HepG2 (cell line): ENCODE results near the gene CXCL17. TPM values are rescaled to one million over a fixed set of nuclear protein-coding genes. Genes with fewer than 3 reads are reported as not detected.

Source experiments
- ATAC-seq: fragments of 200-7000 bp; cut with Tn5 transposase; 3 replicates; pipeline ENCODE4 v1.9.1; 2020; ENCODE audit warnings: mild to moderate bottlenecking, moderate library complexity
- BruUV-seq: library from RNA; stranded (reverse); fragments of 400-500 nt; replicated peaks from 2 replicates; lab custom pipeline; 2021; lab: Mats Ljungman, UMichigan
- CTCF ChIA-PET: fragments of 300-600 bp; formaldehyde crosslinking; extraction: SDS; loops from one replicate; lab custom pipeline; 2021; ENCODE audit warnings: low total read pairs, inconsistent platforms, low intra/inter-chr PET ratio; lab: Yijun Ruan, JAX
- POLR2A ChIA-PET: fragments of 350-600 bp; sonication (Branson Sonifier 250); formaldehyde crosslinking; loops from one replicate; lab custom pipeline; 2020; ENCODE audit warnings: antibody characterized with exemption, inconsistent platforms; lab: Yijun Ruan, JAX
- DNase-seq: peaks from one replicate; pipeline ENCODE4 v3.0.0-alpha.2; 2015; ENCODE audit warnings: low spot score
- FAIRE-seq: peaks from 3 replicates; lab custom pipeline; 2011; peaks lifted over from hg19 to GRCh38; lab: Jason Lieb, UNC
- H2AFZ ChIP-seq: one replicate; pipeline ENCODE4 v1.6.1; 2011; ENCODE audit warnings: low read length, inconsistent platforms
- H3K27ac ChIP-seq: fragments of 300-600 bp; 3 replicates; pipeline ENCODE4 v1.8.0; 2011; ENCODE audit warnings: mixed run types, mild to moderate bottlenecking, mixed read lengths, low read length, inconsistent platforms; ENCODE audit not compliant: insufficient read depth; ENCODE audit errors: extremely low read length
- H3K27me3 ChIP-seq, 2 experiments: fragments of 200-600 bp in 1 of 2; 2 replicates in 1 of 2; 3 replicates in 1 of 2; pipeline versions ENCODE4 v1.6.0 to v1.8.0; 2011; ENCODE audit warnings: low read length in 2 of 2, mild to moderate bottlenecking in 2 of 2, moderate library complexity in 2 of 2, inconsistent platforms in 1 of 2; ENCODE audit not compliant: insufficient read depth in 2 of 2, control insufficient read depth in 1 of 2
- H3K36me3 ChIP-seq, 2 experiments: fragments of 200-600 bp in 1 of 2; replicated peaks in 1 of 2; 2 replicates in 1 of 2; 3 replicates in 1 of 2; pipeline versions ENCODE4 v1.5.1 to v1.8.0; 2011; ENCODE audit warnings: low read length in 2 of 2, inconsistent platforms in 1 of 2; ENCODE audit not compliant: insufficient read depth in 2 of 2, control insufficient read depth in 1 of 2
- H3K4me1 ChIP-seq: 2 replicates; pipeline ENCODE4 v1.5.1; 2012; ENCODE audit warnings: low read length, inconsistent platforms; ENCODE audit not compliant: insufficient read depth
- H3K4me2 ChIP-seq: 2 replicates; pipeline ENCODE4 v1.6.0; 2011; ENCODE audit warnings: low read depth, low read length, inconsistent platforms
- H3K4me3 ChIP-seq, 3 experiments: fragments of 200-600 bp in 1 of 3; sonication (generic), shearing (Covaris generic) in 1 of 3; replicated peaks in 1 of 3; 2 replicates each; pipeline ENCODE4 v1.5.1; 2011 to 2016; ENCODE audit warnings: low read length in 3 of 3, inconsistent platforms in 2 of 3, low read depth in 2 of 3, mild to moderate bottlenecking in 2 of 3, control low read depth in 1 of 3, mixed read lengths in 1 of 3; ENCODE audit not compliant: insufficient read depth in 1 of 3
- H3K79me2 ChIP-seq: one replicate; pipeline ENCODE4 v1.6.1; 2011; ENCODE audit warnings: low read length, inconsistent platforms; ENCODE audit not compliant: insufficient read depth
- H3K9ac ChIP-seq: 2 replicates; pipeline ENCODE4 v1.6.0; 2011; ENCODE audit warnings: mild to moderate bottlenecking, low read depth, low read length, inconsistent platforms; ENCODE audit not compliant: insufficient read depth
- H3K9me3 ChIP-seq: 2 replicates; pipeline ENCODE4 v1.5.1; 2012; ENCODE audit warnings: mild to moderate bottlenecking, low read length
- H4K20me1 ChIP-seq: 2 replicates; pipeline ENCODE4 v1.6.0; 2011; ENCODE audit warnings: inconsistent platforms, mild to moderate bottlenecking, low read length, moderate library complexity; ENCODE audit not compliant: insufficient read depth
- CCDC6 ChIP-seq: sonication (generic); formaldehyde crosslinking; IDR thresholded peaks from 2 replicates; pipeline ENCODE4 v1.8.1; 2022; ENCODE audit warnings: mild to moderate bottlenecking, missing genetic modification reagents, moderate library complexity
- DBP ChIP-seq: sonication (generic); formaldehyde crosslinking; IDR thresholded peaks from 2 replicates; pipeline ENCODE4 v1.4.0; 2020; ENCODE audit warnings: missing genetic modification reagents; ENCODE audit errors: not compliant biosample characterization
- HMG20A ChIP-seq: IDR thresholded peaks from 2 replicates; pipeline ENCODE4 v1.6.1; 2016; ENCODE audit warnings: borderline replicate concordance
- KLF15 ChIP-seq: sonication (generic); formaldehyde crosslinking; IDR thresholded peaks from 2 replicates; pipeline ENCODE4 v1.8.1; 2023; ENCODE audit warnings: borderline replicate concordance, mild to moderate bottlenecking, inconsistent platforms, missing genetic modification reagents, mixed read lengths
- PHF20 ChIP-seq: sonication (generic); formaldehyde crosslinking; IDR thresholded peaks from 2 replicates; pipeline ENCODE4 v1.5.0; 2020; ENCODE audit warnings: mild to moderate bottlenecking, missing genetic modification reagents
- RBM39 ChIP-seq: fragments of 200-400 bp; formaldehyde crosslinking; IDR thresholded peaks from one replicate; pipeline ENCODE4 v1.6.1; 2018; ENCODE audit warnings: antibody characterized with exemption, mild to moderate bottlenecking, low read depth, low read length; ENCODE audit not compliant: poor library complexity, severe bottlenecking
- SNAPC5 ChIP-seq: sonication (generic); formaldehyde crosslinking; IDR thresholded peaks from 2 replicates; pipeline ENCODE4 v1.8.1; 2023; ENCODE audit warnings: mild to moderate bottlenecking, missing genetic modification reagents, borderline replicate concordance
- TP53 ChIP-seq: sonication (generic); formaldehyde crosslinking; conservative IDR thresholded peaks from 2 replicates; pipeline ENCODE4 v1.4.0; 2020; ENCODE audit warnings: missing genetic modification reagents
- ZBTB49 ChIP-seq: sonication (generic); formaldehyde crosslinking; IDR thresholded peaks from 2 replicates; pipeline ENCODE4 v1.4.0; 2020; ENCODE audit warnings: missing genetic modification reagents, borderline replicate concordance
- ZC3H13 ChIP-seq: sonication (generic); formaldehyde crosslinking; IDR thresholded peaks from 2 replicates; pipeline ENCODE4 v1.8.1; 2023; ENCODE audit warnings: mild to moderate bottlenecking, missing genetic modification reagents, moderate library complexity
- ZFP36 ChIP-seq: fragments of 150-350 bp; IDR thresholded peaks from 2 replicates; pipeline ENCODE4 v1.6.1; 2018; ENCODE audit warnings: borderline replicate concordance, low read length, low read depth; ENCODE audit not compliant: partially characterized antibody
- ZNF225 ChIP-seq: sonication (generic); formaldehyde crosslinking; IDR thresholded peaks from 2 replicates; pipeline ENCODE4 v1.4.0; 2020; ENCODE audit warnings: mild to moderate bottlenecking, missing genetic modification reagents
- ZNF564 ChIP-seq: sonication (generic); formaldehyde crosslinking; IDR thresholded peaks from 2 replicates; pipeline ENCODE4 v1.8.1; 2023; ENCODE audit warnings: mild to moderate bottlenecking, missing genetic modification reagents
- ZNF574 ChIP-seq: sonication (generic); formaldehyde crosslinking; IDR thresholded peaks from 2 replicates; pipeline ENCODE4 v1.4.0; 2020; ENCODE audit warnings: missing genetic modification reagents
- ZSCAN21 ChIP-seq: sonication (generic); formaldehyde crosslinking; IDR thresholded peaks from 2 replicates; pipeline ENCODE4 v1.8.0; 2022; ENCODE audit warnings: mild to moderate bottlenecking, missing genetic modification reagents, moderate library complexity, borderline replicate concordance
- WGBS: methylation state at CpG from one replicate; pipeline ENCODE4 v1.1.6; 2017; ENCODE audit warnings: low lambda C conversion rate; 5-methylcytosine and 5-hydroxymethylcytosine counted together
- in situ Hi-C: cut with HindIII; loops from 2 replicates; pipeline ENCODE4 v1.10.0; 2017; ENCODE audit warnings: low pct_unique_long_range_greater_than_20kb; ENCODE audit not compliant: extremely low pct_ligation_motif_present
- intact Hi-C: fragments of 100-400 bp; cut with micrococcal nuclease; formaldehyde crosslinking; loops from one replicate; pipeline ENCODE4 v1.10.0; 2022; ENCODE audit not compliant: unreplicated experiment
- polyA plus RNA-seq, 8 experiments: library from polyadenylated mRNA; depleted of rRNA in 3 of 8; stranded (reverse) in 7 of 8; unstranded in 1 of 8; fragments of >200 nt; fragmentation: Illumina TruSeq in 4 of 8; extraction: Trizol in 4 of 8; gene quantifications; 2 replicates each; pipeline versions ENCODE4 v1.2.1 to v1.2.3, GENCODE V29; 2011 to 2016; ENCODE audit warnings: low read depth in 4 of 8, missing spikeins in 1 of 8, mixed read lengths in 1 of 8; ENCODE audit not compliant: insufficient read depth in 1 of 8
- total RNA-seq, 5 experiments: library from RNA; depleted of rRNA; stranded (reverse); fragments of >200 nt; fragmentation: Illumina TruSeq; extraction: Trizol; gene quantifications; 2 replicates each; pipeline ENCODE4 v1.2.3, GENCODE V29; 2016; ENCODE audit warnings: low read depth in 1 of 5

CXCL17 gene
- total and polyA plus RNA-seq, 2 of the 13 experiments (the other 11 are each of a cell fraction or from before 2014, with no cell fraction given) = 0.12 TPM; not detected in 1

- no peaks in the 10 kb centered on the region for H3K36me3 ChIP-seq
- no peak overlapping the region for H2AFZ ChIP-seq
- H3K9me3 ChIP-seq = no peaks in the 10 kb centered on the region
- ChIA-PET POLR2A (interaction anchor here (1.5 to 4.5 kb wide), 2 partner anchors 24 to 25 kb away, joined by 7 to 25 read pairs; no protein-coding TSS in a partner anchor), CTCF (no interaction called here)
- H4K20me1 ChIP-seq = no peaks in the 10 kb centered on the region
- peaks cover 48% of the 10 kb centered on the region for H3K4me1 ChIP-seq
- in situ Hi-C loops (no loop called here), intact Hi-C loops (no loop called here)
- FAIRE-seq (no peak), ATAC-seq (no peak), DNase-seq (no peak)
- no peak overlapping the region for H3K4me2 ChIP-seq
- H3K27me3 ChIP-seq = no peaks in the 10 kb centered on the region
- H3K27ac ChIP-seq = no peak overlapping the region
- WGBS = 92% methylated on average over 6 of the region's 6 CpGs
- H3K9ac ChIP-seq = no peak overlapping the region
- no TSS peak for BruUV-seq
- no peaks in the 10 kb centered on the region for H3K79me2 ChIP-seq
- H3K4me3 ChIP-seq = no peak overlapping the region
- no peak for TF ChIP-seq DBP
- no peak for TF ChIP-seq CCDC6 (CRISPR knock-in tag)
- TF ChIP-seq ZBTB49 (CRISPR knock-in tag) = no peak
- no peak for TF ChIP-seq HMG20A (CRISPR knock-in tag)
- no peak for TF ChIP-seq RBM39
- TF ChIP-seq ZNF574 (CRISPR knock-in tag) = no peak
- no peak for TF ChIP-seq ZNF564
- TF ChIP-seq SNAPC5 (CRISPR knock-in tag) = no peak
- TF ChIP-seq TP53 (CRISPR knock-in tag) = no peak
- TF ChIP-seq ZSCAN21 (CRISPR knock-in tag) = no peak
- no peak for TF ChIP-seq ZNF225
- no peak for TF ChIP-seq KLF15
- TF ChIP-seq ZFP36 = no peak
- no peak for TF ChIP-seq ZC3H13
- TF ChIP-seq PHF20 (CRISPR knock-in tag) = no peak
Observed at GRCh38 chr19:42473686-42474085, 30.9 kb upstream of the CXCL17 start.
